Measurements from ENCODE around the gene MMP24OS. TPM values are rescaled to one million over a fixed set of nuclear protein-coding genes. Genes with fewer than 3 reads are reported as not detected.

The MMP24OS gene
- total and polyA plus RNA-seq, 10 of the 15 experiments (the other 5 are each of a cell fraction or from before 2014, with no cell fraction given), result 2.0 to 30.9 (median 10.9) TPM

GRCh38 chr20:35318502-35319157, 40.7 kb upstream of the MMP24OS start (continued):
- no peak for TF ChIP-seq CUX1 (IDR thresholded peaks at IDR 0.05; ENCODE audit: insufficient replicate concordance, low read depth, low read length)
- no peak for TF ChIP-seq NR2C2 (IDR thresholded peaks at IDR 0.05; ENCODE audit: borderline replicate concordance, control insufficient read depth, insufficient read length, low read depth)
- no peak for TF ChIP-seq CHD4 (IDR thresholded peaks at IDR 0.05)
- no peak for TF ChIP-seq CREM (IDR thresholded peaks at IDR 0.05; ENCODE audit: low read depth)
- TF ChIP-seq NFYB (IDR thresholded peaks at IDR 0.05; ENCODE audit: insufficient read depth, low read depth, low read length), result no peak
- no peak for TF ChIP-seq ZNF622 (IDR thresholded peaks at IDR 0.05)
- TF ChIP-seq BHLHE40 (IDR thresholded peaks at IDR 0.05; ENCODE audit: borderline replicate concordance in 1 of 2, low read depth in 2 of 2, low read length in 1 of 2), result no peak
- TF ChIP-seq NR2F1 (conservative IDR thresholded peaks at IDR 0.05), result no peak
- no peak for TF ChIP-seq IKZF2 (IDR thresholded peaks at IDR 0.05)
- no peak for TF ChIP-seq E2F8 (IDR thresholded peaks at IDR 0.05; ENCODE audit: low read depth, partially characterized antibody)
- no peak for TF ChIP-seq SMAD5 (IDR thresholded peaks at IDR 0.05; ENCODE audit: low read depth)
